GM12878 (cell line): ENCODE measurements around the gene ZFP90. TPM values are rescaled to one million over a fixed set of nuclear protein-coding genes. Genes with fewer than 3 reads are reported as not detected.

Experiments
- ATAC-seq: fragments of 200-7000 bp; cut with Tn5 transposase; 3 replicates; pipeline ENCODE4 v1.9.1; 2020; ENCODE audit warnings: mild to moderate bottlenecking, moderate library complexity
- BruUV-seq: library from RNA; stranded (reverse); fragments of 400-500 nt; replicated peaks from 2 replicates; lab custom pipeline; 2021; lab: Mats Ljungman, UMichigan
- CTCF ChIA-PET: fragments of 300-600 bp; sonication (Branson Sonifier 250); formaldehyde crosslinking; extraction: SDS; loops from one replicate; lab custom pipeline; 2021; ENCODE audit warnings: inconsistent platforms; lab: Yijun Ruan, JAX
- POLR2A ChIA-PET: fragments of 350-600 bp; formaldehyde crosslinking; extraction: SDS; loops from one replicate; lab custom pipeline; 2021; ENCODE audit warnings: inconsistent platforms; lab: Charles Lee
- RAD21 ChIA-PET: fragments of 300-600 bp; sonication (Branson Sonifier 250); formaldehyde crosslinking; loops from one replicate; lab custom pipeline; 2023; ENCODE audit warnings: antibody characterized with exemption; ENCODE audit not compliant: unreplicated experiment; lab: Charles Lee
- SMC1A ChIA-PET: fragments of 300-600 bp; sonication (Branson Sonifier 250); formaldehyde crosslinking; loops from one replicate; lab custom pipeline; 2023; ENCODE audit not compliant: unreplicated experiment, uncharacterized antibody; lab: Charles Lee
- DNase-seq: peaks from one replicate; pipeline ENCODE4 v3.0.0-alpha.2; 2011; ENCODE audit warnings: low read depth, low spot score
- FAIRE-seq: peaks from 3 replicates; lab custom pipeline; 2011; peaks lifted over from hg19 to GRCh38; lab: Jason Lieb, UNC
- H2AFZ ChIP-seq: 2 replicates; pipeline ENCODE4 v1.6.0; 2011; ENCODE audit warnings: low read depth, low read length, control low read depth; ENCODE audit not compliant: control insufficient read depth
- H3K27ac ChIP-seq: 2 replicates; pipeline ENCODE4 v1.5.1; 2011; ENCODE audit warnings: control low read depth; ENCODE audit not compliant: control insufficient read depth, insufficient read depth
- H3K27me3 ChIP-seq, 2 experiments: replicated peaks in 1 of 2; 2 replicates each; pipeline versions ENCODE4 v1.6.0 to v1.6.1; 2011; ENCODE audit warnings: low read length in 1 of 2; ENCODE audit not compliant: control insufficient read depth in 2 of 2, insufficient read depth in 2 of 2
- H3K36me3 ChIP-seq, 2 experiments: 2 replicates each; pipeline ENCODE4 v1.5.1; 2011; ENCODE audit warnings: low read length in 1 of 2; ENCODE audit not compliant: control insufficient read depth in 2 of 2, insufficient read depth in 2 of 2
- H3K4me1 ChIP-seq: 2 replicates; pipeline ENCODE4 v1.6.1; 2011; ENCODE audit warnings: mild to moderate bottlenecking, low read length, moderate library complexity, mixed read lengths; ENCODE audit not compliant: control insufficient read depth, insufficient read depth
- H3K4me2 ChIP-seq: 2 replicates; pipeline ENCODE4 v1.6.0; 2011; ENCODE audit warnings: control low read depth; ENCODE audit not compliant: control insufficient read depth, insufficient read depth
- H3K4me3 ChIP-seq: fragments of 200-600 bp; sonication (generic); 2 replicates; pipeline ENCODE4 v1.5.1; 2016
- H3K79me2 ChIP-seq: 2 replicates; pipeline ENCODE4 v1.6.0; 2011; ENCODE audit warnings: low read length; ENCODE audit not compliant: control insufficient read depth, insufficient read depth
- H3K9ac ChIP-seq: 2 replicates; pipeline ENCODE4 v1.8.0; 2011; ENCODE audit warnings: low read length, control low read depth, mixed read lengths; ENCODE audit not compliant: control insufficient read depth, insufficient read depth
- H3K9me3 ChIP-seq: replicated peaks from 3 replicates; pipeline ENCODE4 v1.5.1; 2011; ENCODE audit warnings: mild to moderate bottlenecking, low read length; ENCODE audit not compliant: control insufficient read depth, insufficient read depth
- H4K20me1 ChIP-seq: 2 replicates; pipeline ENCODE4 v1.6.0; 2011; ENCODE audit not compliant: control insufficient read depth, insufficient read depth
- CHD1 ChIP-seq: IDR thresholded peaks from 2 replicates; pipeline ENCODE4 v1.6.1; 2012; ENCODE audit warnings: low read depth, low read length, improper control_type of control experiment
- HDAC6 ChIP-seq: fragments of 200-600 bp; sonication (generic); IDR thresholded peaks from one replicate; pipeline ENCODE4 v1.8.0; 2017; ENCODE audit warnings: antibody characterized with exemption; ENCODE audit not compliant: unreplicated experiment
- MTA2 ChIP-seq: fragments of 450-650 bp; IDR thresholded peaks from 2 replicates; pipeline ENCODE4 v1.6.1; 2016; ENCODE audit warnings: low read depth, mild to moderate bottlenecking, moderate library complexity
- MTA3 ChIP-seq: IDR thresholded peaks from 2 replicates; pipeline ENCODE4 v1.6.1; 2012; ENCODE audit warnings: low read length, inconsistent platforms, borderline replicate concordance
- NFYB ChIP-seq: IDR thresholded peaks from 2 replicates; pipeline ENCODE4 v1.6.1; 2011; ENCODE audit warnings: low read depth, mild to moderate bottlenecking, low read length, improper control_type of control experiment, moderate library complexity; ENCODE audit not compliant: insufficient read depth
- NRF1 ChIP-seq: conservative IDR thresholded peaks from 2 replicates; pipeline ENCODE4 v1.6.1; 2011; ENCODE audit warnings: mild to moderate bottlenecking, low read depth, low read length, improper control_type of control experiment
- POLR2AphosphoS2 ChIP-seq: IDR thresholded peaks from 2 replicates; pipeline ENCODE4 v1.6.1; 2011; ENCODE audit warnings: low read depth, mild to moderate bottlenecking, low read length, improper control_type of control experiment, moderate library complexity
- SMC3 ChIP-seq: IDR thresholded peaks from 2 replicates; pipeline ENCODE4 v1.6.1; 2011; ENCODE audit warnings: low read length, improper control_type of control experiment, borderline replicate concordance
- SUZ12 ChIP-seq: fragments of 200-600 bp; sonication (generic); IDR thresholded peaks from one replicate; pipeline ENCODE4 v1.6.1; 2018; ENCODE audit warnings: antibody characterized with exemption, mild to moderate bottlenecking; ENCODE audit not compliant: unreplicated experiment
- ZBED1 ChIP-seq: IDR thresholded peaks from 2 replicates; pipeline ENCODE4 v1.6.1; 2016; ENCODE audit warnings: borderline replicate concordance
- ZNF24 ChIP-seq: fragments of 450-650 bp; IDR thresholded peaks from 2 replicates; pipeline ENCODE4 v1.6.1; 2017; ENCODE audit warnings: antibody characterized with exemption, mild to moderate bottlenecking
- WGBS: methylation state at CpG from one replicate; pipeline ENCODE4 v1.1.6; 2016; ENCODE audit warnings: low lambda C conversion rate; ENCODE audit not compliant: insufficient replicate concordance, insufficient coverage; ENCODE audit errors: missing lambda C conversion rate; 5-methylcytosine and 5-hydroxymethylcytosine counted together
- in situ Hi-C: fragments of 300-500 bp; cut with MboI; formaldehyde crosslinking; loops from 9 replicates; pipeline ENCODE4 v1.14.3; 2018; ENCODE audit warnings: mixed read lengths
- intact Hi-C: fragments of 100-400 bp; cut with micrococcal nuclease; formaldehyde crosslinking; loops from one replicate; pipeline ENCODE4 v1.14.2; 2022; ENCODE audit not compliant: unreplicated experiment
- polyA plus RNA-seq, 11 experiments: library from polyadenylated mRNA; depleted of rRNA in 4 of 11; unstranded in 6 of 11; stranded (reverse) in 5 of 11; fragments of >200 nt; fragmentation: Nextera tagmentation in 4 of 11; fragmentation: Illumina TruSeq in 1 of 11; extraction: Ambion mirVana in 4 of 11; extraction: Trizol in 1 of 11; gene quantifications; 1 replicate in 1 of 11; 2 replicates in 10 of 11; pipeline versions ENCODE4 v1.2.1 to v1.2.3, GENCODE V29; 2011 to 2016; ENCODE audit warnings: inconsistent platforms in 2 of 11, missing spikeins in 2 of 11, low read depth in 1 of 11
- total RNA-seq, 4 experiments: library from RNA; depleted of rRNA in 3 of 4; stranded (reverse); fragments of >200 nt in 3 of 4; fragmentation: Illumina TruSeq in 1 of 4; extraction: Trizol in 1 of 4; gene quantifications; 2 replicates each; pipeline versions ENCODE4 v1.2.1 to v1.2.3, GENCODE V29; 2013 to 2021
- TF ChIP-seq, protein P1 (sequence below): fragments of 150-350 bp; IDR thresholded peaks from 2 replicates; pipeline ENCODE4 v1.6.1; 2016; ENCODE audit warnings: low read depth, low read length
- TF ChIP-seq, protein P2 (sequence below): IDR thresholded peaks from 2 replicates; pipeline ENCODE4 v1.6.1; 2012; ENCODE audit warnings: mild to moderate bottlenecking, low read depth, low read length

ZFP90 gene
- total and polyA plus RNA-seq, 10 of the 15 experiments (the other 5 are each of a cell fraction or from before 2014, with no cell fraction given), result 3.3 to 20.0 (median 15.4) TPM

DNA sequence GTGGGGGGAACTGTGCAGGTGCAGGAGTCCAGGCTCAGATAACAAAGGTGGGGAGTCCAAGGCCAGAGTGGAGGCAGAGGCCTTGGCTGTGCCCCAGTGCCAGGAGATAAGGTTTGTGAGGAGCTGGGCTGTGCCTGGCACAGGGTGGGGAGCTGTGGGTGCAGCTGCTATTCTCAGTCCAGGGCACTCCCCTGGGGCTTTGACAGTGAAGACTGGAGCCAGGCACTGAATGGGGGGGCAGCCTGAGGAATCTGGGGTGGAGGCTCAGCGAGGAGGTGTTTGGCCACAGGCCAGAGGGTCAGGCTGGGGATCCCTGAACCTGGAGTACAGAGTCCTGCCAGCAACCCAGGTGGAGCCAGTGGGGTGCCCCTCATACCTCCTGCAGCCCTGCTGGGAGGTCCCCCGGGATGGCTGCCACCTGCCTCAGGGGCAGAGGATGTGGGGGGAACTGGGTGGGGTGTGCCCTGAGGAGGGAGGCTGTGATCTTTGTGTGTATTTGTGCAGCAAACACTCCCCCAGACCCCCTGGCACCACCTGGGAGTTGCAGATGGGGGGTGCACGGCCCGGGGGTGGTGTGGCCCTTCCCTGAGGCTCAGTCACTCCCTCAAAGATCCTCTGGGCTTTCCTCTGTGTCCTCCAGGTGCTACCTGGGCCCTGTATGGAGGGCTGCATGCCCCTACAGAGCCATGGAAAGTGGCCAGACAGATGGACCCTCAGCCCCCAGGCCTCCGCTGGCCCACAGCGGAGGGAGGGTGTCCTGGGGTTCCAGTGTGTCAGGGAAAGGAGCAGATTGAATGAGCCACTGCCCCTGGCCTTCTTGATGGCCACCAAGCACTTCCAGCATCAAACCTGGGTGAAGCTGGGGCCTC is 46.3 kb upstream of the ZFP90 start (continued):
- TF ChIP-seq, protein P1, sequence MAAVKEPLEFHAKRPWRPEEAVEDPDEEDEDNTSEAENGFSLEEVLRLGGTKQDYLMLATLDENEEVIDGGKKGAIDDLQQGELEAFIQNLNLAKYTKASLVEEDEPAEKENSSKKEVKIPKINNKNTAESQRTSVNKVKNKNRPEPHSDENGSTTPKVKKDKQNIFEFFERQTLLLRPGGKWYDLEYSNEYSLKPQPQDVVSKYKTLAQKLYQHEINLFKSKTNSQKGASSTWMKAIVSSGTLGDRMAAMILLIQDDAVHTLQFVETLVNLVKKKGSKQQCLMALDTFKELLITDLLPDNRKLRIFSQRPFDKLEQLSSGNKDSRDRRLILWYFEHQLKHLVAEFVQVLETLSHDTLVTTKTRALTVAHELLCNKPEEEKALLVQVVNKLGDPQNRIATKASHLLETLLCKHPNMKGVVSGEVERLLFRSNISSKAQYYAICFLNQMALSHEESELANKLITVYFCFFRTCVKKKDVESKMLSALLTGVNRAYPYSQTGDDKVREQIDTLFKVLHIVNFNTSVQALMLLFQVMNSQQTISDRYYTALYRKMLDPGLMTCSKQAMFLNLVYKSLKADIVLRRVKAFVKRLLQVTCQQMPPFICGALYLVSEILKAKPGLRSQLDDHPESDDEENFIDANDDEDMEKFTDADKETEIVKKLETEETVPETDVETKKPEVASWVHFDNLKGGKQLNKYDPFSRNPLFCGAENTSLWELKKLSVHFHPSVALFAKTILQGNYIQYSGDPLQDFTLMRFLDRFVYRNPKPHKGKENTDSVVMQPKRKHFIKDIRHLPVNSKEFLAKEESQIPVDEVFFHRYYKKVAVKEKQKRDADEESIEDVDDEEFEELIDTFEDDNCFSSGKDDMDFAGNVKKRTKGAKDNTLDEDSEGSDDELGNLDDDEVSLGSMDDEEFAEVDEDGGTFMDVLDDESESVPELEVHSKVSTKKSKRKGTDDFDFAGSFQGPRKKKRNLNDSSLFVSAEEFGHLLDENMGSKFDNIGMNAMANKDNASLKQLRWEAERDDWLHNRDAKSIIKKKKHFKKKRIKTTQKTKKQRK, result no peak
- TF ChIP-seq POLR2AphosphoS2 (no peak), NRF1 (no peak)

DNA sequence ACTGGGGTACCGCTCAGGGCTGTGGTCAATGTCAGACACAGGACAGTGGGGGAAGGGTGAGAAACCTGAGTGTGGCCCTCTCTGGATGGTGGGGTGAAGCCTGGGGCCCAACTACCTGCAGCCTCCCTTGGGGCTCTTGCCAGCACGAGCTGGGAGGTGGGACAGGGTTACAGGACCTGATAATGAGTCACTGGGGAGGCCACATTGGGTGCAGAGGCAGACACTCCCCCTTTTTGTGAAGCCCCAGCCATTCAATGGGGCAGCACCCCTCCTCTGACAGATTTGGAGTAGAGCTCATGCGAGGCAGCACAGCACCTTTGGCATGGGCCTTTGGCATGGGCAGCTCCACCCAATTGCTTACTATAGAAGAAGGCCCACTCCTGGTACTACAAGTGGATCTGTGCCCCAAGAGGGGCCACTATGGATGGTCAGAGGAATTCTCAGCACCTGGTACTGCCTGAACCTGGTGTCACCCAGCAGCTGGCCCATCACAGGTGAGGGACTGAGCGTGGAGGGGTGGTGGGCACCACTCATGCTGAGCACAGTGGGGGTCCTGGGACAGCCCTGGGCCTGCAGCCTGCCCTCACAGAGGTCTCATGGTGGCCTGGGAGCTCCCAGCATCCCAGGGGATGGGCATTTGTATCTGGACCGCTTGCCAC is 45.5 kb upstream of the ZFP90 start:
- ATAC-seq, result no peak
- Histone ChIP-seq H3K9ac (no peak overlapping the region), H3K36me3 (no peaks in the 10 kb centered on the region), H3K9me3 (no peaks in the 10 kb centered on the region; the same call in 1 of the 3 replicates), H3K4me1 (peaks cover 13% of the 10 kb centered on the region), H4K20me1 (no peaks in the 10 kb centered on the region), H3K4me2 (no peak overlapping the region), H3K4me3 (no peak overlapping the region), H3K27ac (no peak overlapping the region), H3K79me2 (no peaks in the 10 kb centered on the region), H2AFZ (no peak overlapping the region), H3K27me3 (no peaks in the 10 kb centered on the region)
- no peak for DNase-seq
- SMC1A ChIA-PET, result interaction anchor here (0.7 kb wide), 1 partner anchor 52 kb away, joined by 3 read pairs; no protein-coding TSS in a partner anchor
- no TSS peak for BruUV-seq
- RAD21 ChIA-PET, result no interaction called here
- intact Hi-C loops, result no loop called here
- POLR2A ChIA-PET, result interaction anchor here (1.1 kb wide), 1 partner anchor 125 kb away, joined by 3 read pairs; no protein-coding TSS in a partner anchor
- WGBS, result 71% methylated on average over 5 of the region's 5 CpGs
- FAIRE-seq, result no peak
- CTCF ChIA-PET, result no interaction called here
- in situ Hi-C loops, result no loop called here
- TF ChIP-seq HDAC6 (no peak), CHD1 (no peak), NFYB (no peak), ZBED1 (no peak), MTA3 (no peak), SMC3 (no peak), MTA2 (no peak), SUZ12 (no peak), ZNF24 (no peak)
- TF ChIP-seq, protein P2, sequence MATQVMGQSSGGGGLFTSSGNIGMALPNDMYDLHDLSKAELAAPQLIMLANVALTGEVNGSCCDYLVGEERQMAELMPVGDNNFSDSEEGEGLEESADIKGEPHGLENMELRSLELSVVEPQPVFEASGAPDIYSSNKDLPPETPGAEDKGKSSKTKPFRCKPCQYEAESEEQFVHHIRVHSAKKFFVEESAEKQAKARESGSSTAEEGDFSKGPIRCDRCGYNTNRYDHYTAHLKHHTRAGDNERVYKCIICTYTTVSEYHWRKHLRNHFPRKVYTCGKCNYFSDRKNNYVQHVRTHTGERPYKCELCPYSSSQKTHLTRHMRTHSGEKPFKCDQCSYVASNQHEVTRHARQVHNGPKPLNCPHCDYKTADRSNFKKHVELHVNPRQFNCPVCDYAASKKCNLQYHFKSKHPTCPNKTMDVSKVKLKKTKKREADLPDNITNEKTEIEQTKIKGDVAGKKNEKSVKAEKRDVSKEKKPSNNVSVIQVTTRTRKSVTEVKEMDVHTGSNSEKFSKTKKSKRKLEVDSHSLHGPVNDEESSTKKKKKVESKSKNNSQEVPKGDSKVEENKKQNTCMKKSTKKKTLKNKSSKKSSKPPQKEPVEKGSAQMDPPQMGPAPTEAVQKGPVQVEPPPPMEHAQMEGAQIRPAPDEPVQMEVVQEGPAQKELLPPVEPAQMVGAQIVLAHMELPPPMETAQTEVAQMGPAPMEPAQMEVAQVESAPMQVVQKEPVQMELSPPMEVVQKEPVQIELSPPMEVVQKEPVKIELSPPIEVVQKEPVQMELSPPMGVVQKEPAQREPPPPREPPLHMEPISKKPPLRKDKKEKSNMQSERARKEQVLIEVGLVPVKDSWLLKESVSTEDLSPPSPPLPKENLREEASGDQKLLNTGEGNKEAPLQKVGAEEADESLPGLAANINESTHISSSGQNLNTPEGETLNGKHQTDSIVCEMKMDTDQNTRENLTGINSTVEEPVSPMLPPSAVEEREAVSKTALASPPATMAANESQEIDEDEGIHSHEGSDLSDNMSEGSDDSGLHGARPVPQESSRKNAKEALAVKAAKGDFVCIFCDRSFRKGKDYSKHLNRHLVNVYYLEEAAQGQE, result no peak
